ENCODE data around the gene SLC15A3.
A peak's percentile ranks its signal among the peaks of the same experiment; 100 is the strongest.

SLC15A3 gene

GRCh38 chr11:60912851-60913528, 39.0 kb downstream of the SLC15A3 start:
- no peak for DNase-seq

GRCh38 chr11:60912223-60912850, 39.6 kb downstream of the SLC15A3 start:
- DNase-seq = no peak

- DNase-seq = peak; percentile 60 to 78 (median 63)
Observed at GRCh38 chr11:60910711-60911380, 41.1 kb downstream of the SLC15A3 start.

- DNase-seq = peak; percentile 61 to 79 (median 65)
Observed at GRCh38 chr11:60910281-60910687, 41.7 kb downstream of the SLC15A3 start.

DNA sequence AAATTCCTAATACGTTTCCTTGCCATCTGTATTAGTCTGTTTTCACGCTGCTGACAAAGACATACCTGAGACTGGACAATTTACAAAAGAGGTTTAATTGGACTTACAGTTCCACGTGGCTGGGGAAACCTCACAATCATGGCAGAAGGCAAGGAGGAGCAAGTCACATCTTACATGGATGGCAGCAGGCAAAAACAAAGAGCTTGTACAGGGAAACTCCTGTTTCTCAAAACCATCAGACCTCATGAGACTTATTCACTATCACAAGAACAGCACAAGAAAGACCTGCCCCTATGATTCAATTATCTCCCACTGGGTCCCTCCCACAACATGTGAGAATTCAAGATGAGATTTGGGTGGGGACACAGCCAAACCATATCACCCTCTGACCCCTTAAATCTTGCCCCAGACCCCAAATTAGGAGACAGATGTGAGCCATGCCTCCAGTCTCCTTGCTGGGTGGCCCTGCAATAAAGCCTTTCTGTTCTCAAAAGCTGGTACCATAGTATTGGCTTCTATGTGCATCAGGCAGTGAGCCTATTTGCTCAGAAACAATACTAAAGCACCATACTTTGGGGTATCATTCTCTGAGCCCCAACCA, 42.2 kb downstream of the SLC15A3 start:
- DNase-seq = peak; percentile 32 to 59 (median 48)

- DNase-seq = no peak
Observed at GRCh38 chr11:60908803-60909202, 43.2 kb downstream of the SLC15A3 start.

DNA sequence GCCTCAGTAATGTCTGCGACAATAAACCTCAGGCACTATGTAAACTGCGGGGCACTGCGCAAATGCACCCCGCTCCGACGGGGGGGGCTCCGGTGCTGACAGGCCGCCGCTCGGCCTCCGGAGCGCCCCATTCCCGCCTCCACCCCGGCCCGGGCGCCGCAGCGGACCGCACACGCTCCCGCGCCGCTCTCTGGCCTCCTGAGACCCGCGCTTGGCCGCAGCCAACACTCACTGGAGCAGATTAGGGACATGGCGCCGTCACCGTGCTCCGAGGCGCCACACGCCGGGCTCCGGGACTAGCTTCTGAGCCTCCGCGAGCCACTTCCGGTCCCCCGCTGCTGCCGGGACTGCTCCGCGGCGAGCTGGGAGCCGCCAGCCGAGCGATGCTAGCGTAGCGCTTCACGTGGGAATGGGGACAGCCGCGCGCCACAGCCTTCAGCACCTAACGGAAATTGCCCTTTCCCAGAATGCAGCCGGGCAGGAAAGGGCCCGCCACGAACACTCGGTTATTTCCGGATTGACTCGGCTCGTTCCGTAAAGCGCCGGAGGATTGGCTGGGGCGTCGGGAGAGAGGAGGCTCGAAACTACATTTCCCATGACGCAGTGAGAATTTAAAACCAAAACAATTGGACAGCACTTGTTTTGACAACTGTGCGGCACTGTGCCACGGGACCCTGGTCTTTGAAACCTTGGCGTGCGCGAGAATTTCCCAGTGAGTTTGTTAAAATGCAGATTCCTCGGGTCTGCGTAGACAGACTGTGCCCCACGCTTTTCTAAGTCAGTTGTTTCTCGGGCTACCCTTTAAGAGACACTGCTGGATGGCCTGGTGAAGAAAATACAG, 45.6 kb downstream of the SLC15A3 start, which contains the start of gene PRPF19:
TSS of gene PRPF19 (minus strand) at position 454 of the 841 bp plus-strand sequence. CDS start at position 251, 203 bp downstream.
- DNase-seq = peak; percentile 98 to 99 (median 99)

GRCh38 chr11:60905551-60906113, 46.3 kb downstream of the SLC15A3 start:
- DNase-seq = peak in 1 of 3 donors; percentile 14

- no peak for DNase-seq
Observed at GRCh38 chr11:60905047-60905446, 46.9 kb downstream of the SLC15A3 start.

GRCh38 chr11:60902625-60903024, 49.4 kb downstream of the SLC15A3 start:
- no peak for DNase-seq

GRCh38 chr11:60900673-60901404, 51.1 kb downstream of the SLC15A3 start:
- no peak for DNase-seq

DNA sequence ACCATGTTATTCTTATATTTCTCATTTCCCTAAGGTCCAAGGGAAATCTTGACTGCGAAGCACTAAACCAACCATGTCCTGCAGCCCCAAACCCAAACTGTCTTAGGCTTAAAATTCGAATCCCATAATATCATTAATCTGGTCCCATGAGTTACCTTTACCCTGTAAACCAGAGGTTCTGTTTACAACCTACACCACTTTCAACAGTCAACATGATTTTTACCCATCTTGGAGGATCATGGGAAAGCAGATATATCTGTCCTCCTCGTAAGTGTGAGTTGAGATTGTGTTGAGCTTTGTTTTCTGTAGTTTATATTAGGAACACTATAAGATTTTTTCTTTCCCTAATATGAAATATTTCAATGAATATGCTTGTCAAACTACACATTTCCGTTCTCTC, 52.0 kb downstream of the SLC15A3 start:
- DNase-seq = no peak

GRCh38 chr11:60899046-60899936, 52.7 kb downstream of the SLC15A3 start:
- DNase-seq = peak; percentile 67 to 76 (median 75)

DNA sequence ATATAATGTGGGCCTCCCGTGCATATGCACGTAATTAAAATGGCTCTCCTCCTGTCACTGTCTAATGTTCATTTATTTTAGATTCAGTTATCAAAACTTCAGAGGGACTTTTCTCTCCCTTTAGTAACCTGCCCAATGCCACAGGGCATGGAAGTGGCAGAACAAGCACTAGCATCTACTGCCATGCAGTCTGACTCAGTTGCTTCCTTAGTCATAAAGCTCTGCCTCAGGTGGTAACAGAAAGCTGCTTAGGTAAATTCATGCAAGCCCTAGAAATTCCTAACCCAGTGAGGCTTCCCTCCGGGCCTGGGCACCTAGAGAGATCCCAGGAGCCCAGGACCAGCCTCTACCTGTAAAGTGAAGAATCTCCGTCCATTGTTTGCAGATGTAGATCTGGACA, 54.5 kb downstream of the SLC15A3 start:
- no peak for DNase-seq

DNA sequence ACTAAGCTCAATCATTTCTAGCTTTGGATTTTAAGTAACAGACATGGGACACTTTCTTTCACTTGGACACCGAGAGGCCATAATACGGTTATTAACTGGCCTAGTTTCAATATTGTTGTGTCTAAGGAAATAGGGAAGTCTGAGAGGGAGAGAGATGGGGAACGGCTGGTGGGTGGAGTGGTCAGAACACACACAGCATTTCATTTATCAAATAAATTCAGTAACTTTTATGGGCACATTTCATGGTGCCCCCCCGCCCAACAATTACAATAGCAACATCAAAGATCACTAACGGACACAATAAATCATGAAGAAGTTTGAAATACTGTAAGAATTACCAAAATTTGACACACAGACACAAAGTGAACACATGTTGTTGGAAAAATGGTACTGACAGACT, 56.3 kb downstream of the SLC15A3 start:
- DNase-seq = peak in 1 of 3 donors; percentile 13

GRCh38 chr11:60891103-60891741, 60.8 kb downstream of the SLC15A3 start:
- DNase-seq = no peak

- DNase-seq = no peak
Observed at GRCh38 chr11:60890696-60891095, 61.3 kb downstream of the SLC15A3 start.

DNA sequence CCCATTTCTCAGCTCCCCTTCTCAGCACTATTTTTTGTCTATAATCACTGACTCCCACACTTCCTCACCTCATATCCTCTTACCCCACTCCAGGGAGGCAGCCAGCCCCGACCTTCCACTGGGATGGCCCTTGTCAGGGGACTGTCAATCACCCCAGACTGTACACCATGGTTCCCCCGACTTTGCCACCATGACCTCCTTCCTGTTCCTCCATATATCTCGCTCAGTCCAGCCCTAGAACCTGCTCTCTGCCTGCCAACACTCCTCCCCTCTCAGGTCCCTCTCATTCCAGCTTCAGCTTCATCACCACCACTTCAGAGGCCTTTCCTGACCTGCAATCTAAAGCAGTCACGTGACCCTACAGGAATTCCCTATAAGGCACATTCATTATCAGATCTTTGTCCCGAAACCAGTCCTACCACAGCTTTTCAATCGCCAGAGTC, 62.1 kb downstream of the SLC15A3 start:
- no peak for DNase-seq

DNA sequence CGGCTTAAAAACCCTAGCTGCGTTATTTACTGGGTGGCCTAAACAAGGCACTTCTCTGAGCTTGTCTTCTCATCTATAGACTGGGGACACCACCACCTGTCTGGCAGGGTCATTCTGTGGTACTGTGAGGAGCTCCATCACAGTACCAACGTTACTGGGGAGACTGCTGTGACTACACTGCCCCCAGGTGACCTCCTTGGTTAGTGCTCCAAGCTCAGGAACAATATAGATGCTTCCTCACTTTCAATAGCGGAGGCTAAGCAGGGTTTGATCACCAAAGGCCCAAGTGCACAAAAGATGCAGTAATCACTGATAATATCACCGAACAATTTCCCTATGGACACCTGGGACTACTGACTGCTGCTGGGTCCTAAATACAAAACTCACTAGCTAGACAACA, 64.4 kb downstream of the SLC15A3 start:
- peak; percentile 53 to 64 (median 64) for DNase-seq

All from suppressor macrophage treated with lipopolysaccharide for 1 hour (primary cell).